PC-3 (cell line): Measurements from ENCODE around the gene DMRT3. TPM values are rescaled to one million over a fixed set of nuclear protein-coding genes. Genes with fewer than 3 reads are reported as not detected.

ENCODE experiments used
- ATAC-seq: fragments of 200-7000 bp; cut with Tn5 transposase; 2 replicates; pipeline ENCODE4 v1.9.1; 2020; ENCODE audit warnings: mild to moderate bottlenecking, moderate library complexity
- BruUV-seq: library from RNA; stranded (reverse); fragments of 400-500 nt; replicated peaks from 2 replicates; lab custom pipeline; 2021; lab: Mats Ljungman, UMichigan
- CTCF ChIA-PET: fragments of 300-600 bp; sonication (Branson Sonifier 250); formaldehyde crosslinking; loops from one replicate; lab custom pipeline; 2022; ENCODE audit warnings: antibody characterized with exemption; lab: Charles Lee
- POLR2A ChIA-PET: fragments of 300-600 bp; sonication (Branson Sonifier 250); formaldehyde crosslinking; loops from one replicate; lab custom pipeline; 2022; ENCODE audit warnings: antibody characterized with exemption; ENCODE audit not compliant: unreplicated experiment; lab: Charles Lee
- DNase-seq: peaks from one replicate; pipeline ENCODE4 v3.0.0-alpha.2; 2015
- H2AFZ ChIP-seq: fragments of 300-600 bp; sonication (generic); 2 replicates; pipeline ENCODE4 v1.6.0; 2016; ENCODE audit warnings: antibody characterized with exemption, low read length
- H3F3A ChIP-seq: fragments of 300-600 bp; sonication (generic); one replicate; pipeline ENCODE4 v1.6.0; 2017; ENCODE audit warnings: antibody characterized with exemption, low read length, control low read depth, mild to moderate bottlenecking; ENCODE audit not compliant: unreplicated experiment
- H3K27ac ChIP-seq: fragments of 300-600 bp; sonication (generic); 2 replicates; pipeline ENCODE4 v1.5.1; 2016; ENCODE audit warnings: mild to moderate bottlenecking, low read length
- H3K27me3 ChIP-seq: fragments of 300-600 bp; sonication (generic); 2 replicates; pipeline ENCODE4 v1.6.1; 2016; ENCODE audit warnings: low read length, mixed read lengths
- H3K36me3 ChIP-seq: fragments of 300-600 bp; sonication (generic); 2 replicates; pipeline ENCODE4 v1.6.1; 2016; ENCODE audit warnings: low read depth, mixed run types, low read length, mixed read lengths
- H3K4me1 ChIP-seq: fragments of 300-600 bp; sonication (generic); 2 replicates; pipeline ENCODE4 v1.5.1; 2016; ENCODE audit warnings: low read length; ENCODE audit not compliant: insufficient read depth
- H3K4me2 ChIP-seq: fragments of 300-600 bp; sonication (generic); 2 replicates; pipeline ENCODE4 v1.6.0; 2016; ENCODE audit warnings: low read length
- H3K4me3 ChIP-seq: fragments of 300-600 bp; sonication (generic); 2 replicates; pipeline ENCODE4 v1.5.1; 2016; ENCODE audit warnings: mild to moderate bottlenecking, low read length, mixed read lengths
- H3K79me2 ChIP-seq: fragments of 300-600 bp; sonication (generic); 2 replicates; pipeline ENCODE4 v1.6.1; 2017; ENCODE audit warnings: low read length, mixed read lengths
- H3K9ac ChIP-seq: fragments of 300-600 bp; sonication (generic); 2 replicates; pipeline ENCODE4 v1.6.0; 2016; ENCODE audit warnings: mild to moderate bottlenecking, low read length
- H3K9me2 ChIP-seq: fragments of 300-600 bp; sonication (generic); replicated peaks from 2 replicates; pipeline ENCODE4 v1.6.1; 2016; ENCODE audit warnings: mixed run types, low read length, mixed read lengths
- H3K9me3 ChIP-seq: fragments of 300-600 bp; sonication (generic); 2 replicates; pipeline ENCODE4 v1.6.1; 2016; ENCODE audit warnings: low read length, mixed read lengths
- H4K20me1 ChIP-seq: fragments of 300-600 bp; sonication (generic); 2 replicates; pipeline ENCODE4 v1.6.1; 2016; ENCODE audit warnings: low read length, mixed read lengths
- CTCF ChIP-seq: fragments of 300-600 bp; sonication (generic); conservative IDR thresholded peaks from 2 replicates; pipeline ENCODE4 v1.5.1; 2017; ENCODE audit warnings: antibody characterized with exemption, low read depth, mild to moderate bottlenecking, low read length
- EZH2 ChIP-seq: fragments of 300-600 bp; sonication (generic); IDR thresholded peaks from one replicate; pipeline ENCODE4 v1.6.1; 2017; ENCODE audit warnings: antibody characterized with exemption, mild to moderate bottlenecking, low read length; ENCODE audit not compliant: unreplicated experiment
- EZH2phosphoT487 ChIP-seq: fragments of 300-600 bp; sonication (generic); IDR thresholded peaks from 2 replicates; pipeline ENCODE4 v1.6.1; 2018; ENCODE audit warnings: mild to moderate bottlenecking, antibody characterized with exemption, low read length, borderline replicate concordance
- intact Hi-C: fragments of 100-400 bp; cut with micrococcal nuclease; formaldehyde crosslinking; loops from 2 replicates; pipeline ENCODE4 v1.9.0; 2023
- total RNA-seq: library from RNA; depleted of rRNA; stranded (reverse); fragments of >200 nt; gene quantifications from 2 replicates; pipeline ENCODE4 v1.2.3, GENCODE V29; 2014

The DMRT3 gene
- total RNA-seq, 1 experiment from 2014 or later = not detected

- H3K27me3 ChIP-seq = peaks cover 32% of the 10 kb centered on the region; the same call in 1 of the 2 replicates
- intact Hi-C loops = no loop called here
- DNase-seq = no peak
- H4K20me1 ChIP-seq = no peaks in the 10 kb centered on the region
- H3K9ac ChIP-seq = no peak overlapping the region
- no peak overlapping the region for H2AFZ ChIP-seq
- H3K79me2 ChIP-seq = no peaks in the 10 kb centered on the region
- no peak overlapping the region for H3K27ac ChIP-seq
- no peaks in the 10 kb centered on the region for H3K9me3 ChIP-seq
- ATAC-seq = no peak
- H3K4me3 ChIP-seq = no peak overlapping the region
- POLR2A ChIA-PET = no interaction called here
- H3F3A ChIP-seq = no peaks in the 10 kb centered on the region
- BruUV-seq = no TSS peak
- CTCF ChIA-PET = no interaction called here
- no peak overlapping the region for H3K4me2 ChIP-seq
- H3K36me3 ChIP-seq = no peaks in the 10 kb centered on the region
- TF ChIP-seq EZH2phosphoT487 (no peak), CTCF (no peak), EZH2 (no peak)
- 0 out of 2 replicates have a peak, but pooled peaks cover 4% of the 10 kb centered on the region for H3K4me1 ChIP-seq
- no peaks in the 10 kb centered on the region for H3K9me2 ChIP-seq
These were observed 11.0 kb upstream of the DMRT3 start for GRCh38 chr9:965497-965896.

GRCh38 chr9:966870-967269 is 9.6 kb upstream of the DMRT3 start:
- ATAC-seq = no peak
- Histone ChIP-seq H3K27me3 (peaks cover 32% of the 10 kb centered on the region; the same call in 1 of the 2 replicates), H3K4me3 (no peak overlapping the region), H3F3A (no peaks in the 10 kb centered on the region), H3K27ac (no peak overlapping the region), H3K9ac (no peak overlapping the region), H3K4me1 (no peaks in the 10 kb centered on the region), H2AFZ (no peak overlapping the region), H3K9me2 (no peaks in the 10 kb centered on the region), H3K9me3 (no peaks in the 10 kb centered on the region), H3K36me3 (no peaks in the 10 kb centered on the region), H3K4me2 (no peak overlapping the region), H3K79me2 (no peaks in the 10 kb centered on the region), H4K20me1 (no peaks in the 10 kb centered on the region)
- TF ChIP-seq EZH2phosphoT487 = no peak
- no peak for TF ChIP-seq CTCF
- TF ChIP-seq EZH2 = no peak
- no TSS peak for BruUV-seq
- CTCF ChIA-PET = no interaction called here
- POLR2A ChIA-PET = no interaction called here
- no peak for DNase-seq
- intact Hi-C loops = no loop called here

GRCh38 chr9:967436-967835 is 9.0 kb upstream of the DMRT3 start:
- Histone ChIP-seq H3K9me2 (no peaks in the 10 kb centered on the region), H3F3A (no peaks in the 10 kb centered on the region), H3K4me3 (no peak overlapping the region), H3K4me2 (no peak overlapping the region), H3K27ac (no peak overlapping the region), H3K9ac (no peak overlapping the region), H3K36me3 (no peaks in the 10 kb centered on the region), H4K20me1 (no peaks in the 10 kb centered on the region), H2AFZ (no peak overlapping the region), H3K4me1 (no peaks in the 10 kb centered on the region), H3K79me2 (no peaks in the 10 kb centered on the region), H3K27me3 (peaks cover 32% of the 10 kb centered on the region; the same call in 1 of the 2 replicates), H3K9me3 (no peaks in the 10 kb centered on the region)
- no TSS peak for BruUV-seq
- POLR2A ChIA-PET = no interaction called here
- no peak for DNase-seq
- intact Hi-C loops = no loop called here
- TF ChIP-seq EZH2 (no peak), EZH2phosphoT487 (no peak), CTCF (no peak)
- CTCF ChIA-PET = no interaction called here
- no peak for ATAC-seq
